ENCODE results near the gene PPM1E.
"Not testable (repeated sequence)": the region's sequence is repeated elsewhere in the genome, so short reads cannot be mapped to it uniquely, and the experiment has no call there.

Gene PPM1E

DNA sequence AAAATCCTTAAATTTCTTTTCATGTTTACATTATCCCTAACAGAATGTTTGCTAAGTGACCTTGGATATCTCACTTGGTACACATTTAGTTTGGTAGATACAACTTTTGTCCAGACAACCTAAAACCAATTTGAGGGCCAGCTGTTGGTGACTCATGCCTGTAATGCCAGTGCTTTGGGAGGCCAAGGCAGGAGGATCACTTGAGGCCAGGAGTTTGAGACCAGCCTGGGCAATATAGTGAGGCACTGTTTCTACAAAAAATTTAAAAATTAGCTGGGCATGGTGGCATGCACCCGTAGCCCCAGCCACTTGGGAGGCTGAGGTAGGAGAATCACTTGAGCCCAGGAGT is 202.0 kb downstream of the PPM1E start:
- DNase-seq, result not testable (repeated sequence)

DNA sequence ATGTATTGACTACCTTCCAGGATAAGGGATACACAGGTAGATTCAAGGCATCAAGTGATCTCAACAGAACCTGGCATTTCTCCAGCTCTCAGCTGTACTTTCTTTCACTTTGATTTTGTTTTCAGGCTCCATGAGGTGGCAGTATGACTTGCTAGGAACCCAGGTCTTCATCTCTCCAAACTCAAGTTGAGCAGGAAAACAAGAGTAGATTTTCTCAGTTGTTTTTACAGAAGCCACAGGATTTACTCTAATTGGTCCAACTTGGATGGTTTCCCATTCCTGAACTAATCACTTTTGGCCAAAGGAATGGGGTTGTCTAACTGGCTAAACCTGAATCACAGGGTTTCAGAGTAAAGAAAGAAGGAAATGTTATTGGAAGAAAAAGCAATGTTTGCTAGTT is 204.4 kb downstream of the PPM1E start:
- DNase-seq, result no peak

DNA sequence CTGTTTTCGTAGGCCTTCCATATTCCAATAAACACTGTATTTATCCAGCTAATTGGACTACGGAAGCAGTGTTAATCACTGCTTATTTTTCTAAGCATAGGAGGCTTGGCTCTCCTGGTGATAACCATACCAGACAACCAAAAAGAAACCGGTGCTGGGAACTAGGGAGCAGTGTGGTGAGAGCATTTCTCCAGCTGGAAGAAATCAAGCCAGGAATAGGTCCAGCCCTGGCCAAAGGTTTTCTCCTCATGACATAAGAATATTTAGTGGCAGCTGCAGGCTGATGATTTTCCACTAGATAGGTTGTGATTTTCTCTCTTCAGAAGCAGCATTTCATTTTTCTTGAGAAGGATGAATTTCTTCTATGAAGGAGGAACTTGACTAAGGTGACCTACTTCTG is 209.6 kb downstream of the PPM1E start:
- DNase-seq, result no peak

DNA sequence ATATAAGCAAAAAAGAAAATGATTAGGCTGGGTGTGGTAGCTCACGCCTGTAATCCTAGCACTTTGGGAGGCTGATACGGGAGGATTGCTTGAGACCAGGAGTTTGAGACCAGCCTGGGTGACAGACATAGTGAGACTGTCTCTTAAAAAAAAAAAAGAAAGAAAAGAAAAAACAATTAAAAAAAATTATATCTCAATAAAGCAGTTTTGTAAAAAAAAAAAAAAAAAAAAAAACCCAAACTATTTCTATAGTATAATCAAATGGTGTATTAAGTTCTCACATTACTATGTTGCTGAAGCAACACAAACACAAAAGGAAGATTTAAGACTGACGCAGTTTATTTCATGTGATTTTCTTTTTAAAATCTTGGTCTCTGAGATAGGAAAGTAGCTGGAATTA is 210.6 kb downstream of the PPM1E start:
- DNase-seq, result no peak

DNA sequence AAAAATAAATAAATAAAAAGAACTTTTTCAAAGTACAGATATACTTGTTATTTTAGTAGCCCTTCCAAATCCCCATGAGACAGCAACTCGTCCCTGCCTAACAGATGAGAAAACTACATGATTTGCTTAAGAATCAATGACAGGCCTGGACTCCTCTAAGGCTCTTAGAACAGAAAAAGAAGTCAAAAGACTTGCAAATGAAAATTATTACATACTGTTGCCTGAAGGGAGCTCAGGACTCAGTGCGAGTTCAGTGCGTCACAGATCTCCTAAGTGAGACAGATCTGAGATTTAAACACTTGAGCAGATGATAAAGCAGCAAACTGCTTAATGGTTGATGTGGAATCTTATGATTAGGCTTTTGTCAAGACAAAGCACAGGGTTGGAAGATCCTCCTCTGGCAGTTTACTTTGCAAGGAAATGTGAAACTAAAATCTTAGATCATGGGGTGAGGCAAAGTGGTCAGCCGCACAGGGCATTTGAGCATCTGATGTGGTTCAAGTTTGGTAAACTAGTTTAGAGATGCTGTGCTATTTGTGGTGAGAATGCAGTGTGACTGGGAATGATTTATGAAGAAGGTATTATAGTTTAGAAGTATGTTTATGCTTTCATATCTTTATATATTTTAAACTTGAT is 212.9 kb downstream of the PPM1E start:
- no peak for DNase-seq

DNA sequence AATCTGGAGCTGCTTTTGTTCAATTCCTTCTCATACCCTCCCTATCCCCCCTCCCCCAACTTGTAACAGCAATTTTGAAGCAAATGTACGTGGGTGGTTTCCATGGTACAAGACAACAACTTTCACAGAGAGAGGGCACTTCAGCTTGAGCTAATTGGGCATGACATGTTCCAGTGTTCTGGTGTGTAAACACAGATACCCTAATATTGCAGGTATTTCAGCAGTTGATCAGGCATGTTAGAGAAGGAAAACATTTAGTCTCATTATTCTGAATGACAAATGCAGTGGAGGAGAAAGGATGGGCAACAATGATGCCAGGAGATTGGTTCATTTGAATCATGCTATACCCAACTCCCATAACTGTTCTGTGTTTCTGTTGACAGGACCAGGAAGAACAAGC is 213.5 kb downstream of the PPM1E start:
- DNase-seq, result no peak

DNA sequence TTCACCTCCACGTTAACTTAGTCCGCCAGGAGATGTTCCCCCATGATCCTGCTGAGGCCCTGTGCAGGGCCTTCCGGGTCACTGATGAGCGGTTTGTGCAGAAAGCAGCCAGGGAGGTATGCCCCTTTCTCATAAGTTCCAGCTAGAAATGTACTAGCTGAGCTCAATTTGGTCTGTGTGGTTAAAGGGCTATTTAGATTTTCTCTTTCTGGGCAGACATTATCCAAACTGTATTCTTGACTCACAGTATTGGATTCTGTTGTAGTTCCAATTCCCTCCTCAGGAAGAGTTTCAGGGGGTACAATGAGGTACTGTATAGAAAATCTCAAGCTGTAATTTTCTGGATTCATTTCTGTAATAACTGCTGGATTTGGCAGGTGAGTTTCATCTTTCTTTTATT is 214.0 kb downstream of the PPM1E start:
- no peak for DNase-seq

DNA sequence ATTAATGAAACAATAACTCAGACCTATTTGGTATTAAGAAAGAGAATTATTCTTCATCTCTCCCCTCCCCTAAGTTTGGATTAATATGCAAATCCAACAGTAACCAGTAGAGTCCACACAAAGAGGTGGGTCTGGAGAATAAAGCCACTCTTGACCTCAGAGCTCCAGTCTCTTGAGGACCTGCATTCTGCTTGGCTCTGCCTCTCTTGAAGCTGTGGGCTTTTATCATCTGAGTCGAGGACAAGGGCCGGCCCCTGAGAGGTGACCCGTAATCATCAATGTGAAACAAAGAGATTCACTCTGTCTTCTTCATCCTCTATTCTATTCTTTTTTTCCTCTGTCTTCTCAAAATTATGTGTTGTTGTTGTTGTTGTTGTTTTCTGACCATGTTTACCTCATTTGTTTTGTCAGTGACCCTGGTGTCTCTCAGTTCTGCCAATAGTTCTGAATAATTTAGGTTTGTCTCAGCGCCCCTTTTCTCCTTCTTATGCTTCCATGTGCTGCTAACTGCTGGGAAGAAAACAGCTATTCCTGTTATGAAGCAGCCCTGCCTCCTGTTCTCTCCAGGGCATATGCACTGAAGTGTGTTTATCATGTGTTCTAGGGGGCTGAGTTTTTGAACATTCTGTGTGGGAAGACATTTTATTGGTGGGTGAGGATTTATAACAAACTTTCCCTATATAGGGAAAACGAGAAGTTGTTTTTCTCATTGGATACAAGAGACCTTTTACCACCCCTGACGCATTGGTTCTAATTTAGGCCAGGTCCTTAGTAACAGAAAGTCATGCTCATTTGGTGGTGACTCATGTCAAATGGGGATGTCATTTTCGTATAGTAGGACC is 215.2 kb downstream of the PPM1E start:
- no peak for DNase-seq

DNA sequence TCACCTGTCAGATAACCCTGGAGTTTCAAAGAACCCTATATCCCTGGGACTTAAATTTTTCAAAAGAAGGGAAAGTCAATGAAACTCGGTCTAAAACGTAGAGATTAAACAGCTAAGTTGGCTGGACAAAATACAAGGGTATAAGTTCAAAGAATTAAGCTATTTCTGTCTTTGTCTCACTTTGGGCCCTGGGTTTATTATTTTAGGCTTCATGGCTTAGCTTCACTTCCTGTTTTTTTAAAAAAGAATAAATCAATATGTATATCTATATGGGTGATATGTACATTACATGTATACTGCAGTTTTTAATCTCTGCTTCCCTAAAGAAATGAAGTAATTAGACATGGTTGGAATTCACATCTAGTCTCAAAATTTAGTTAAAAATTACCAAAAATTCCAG is 218.7 kb downstream of the PPM1E start:
- no peak for DNase-seq

DNA sequence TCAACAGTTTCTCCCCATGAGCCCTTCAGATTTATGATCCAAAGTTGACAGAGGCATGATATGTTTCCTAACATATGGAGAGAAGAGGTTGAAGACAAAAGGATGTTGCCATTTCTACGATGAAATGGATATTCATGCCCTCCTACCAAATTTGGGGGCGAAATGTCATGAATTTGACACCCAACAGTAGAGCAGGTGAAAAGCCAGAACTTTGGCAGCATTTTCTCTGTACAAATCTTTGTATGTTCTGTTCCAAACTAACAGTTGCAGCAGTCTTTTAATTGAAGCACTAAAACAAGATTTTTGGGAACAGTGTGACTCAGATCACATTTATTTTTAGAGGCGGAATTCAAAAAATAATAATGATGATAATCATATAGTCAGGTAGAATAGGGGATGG is 220.9 kb downstream of the PPM1E start:
- DNase-seq, result no peak

DNA sequence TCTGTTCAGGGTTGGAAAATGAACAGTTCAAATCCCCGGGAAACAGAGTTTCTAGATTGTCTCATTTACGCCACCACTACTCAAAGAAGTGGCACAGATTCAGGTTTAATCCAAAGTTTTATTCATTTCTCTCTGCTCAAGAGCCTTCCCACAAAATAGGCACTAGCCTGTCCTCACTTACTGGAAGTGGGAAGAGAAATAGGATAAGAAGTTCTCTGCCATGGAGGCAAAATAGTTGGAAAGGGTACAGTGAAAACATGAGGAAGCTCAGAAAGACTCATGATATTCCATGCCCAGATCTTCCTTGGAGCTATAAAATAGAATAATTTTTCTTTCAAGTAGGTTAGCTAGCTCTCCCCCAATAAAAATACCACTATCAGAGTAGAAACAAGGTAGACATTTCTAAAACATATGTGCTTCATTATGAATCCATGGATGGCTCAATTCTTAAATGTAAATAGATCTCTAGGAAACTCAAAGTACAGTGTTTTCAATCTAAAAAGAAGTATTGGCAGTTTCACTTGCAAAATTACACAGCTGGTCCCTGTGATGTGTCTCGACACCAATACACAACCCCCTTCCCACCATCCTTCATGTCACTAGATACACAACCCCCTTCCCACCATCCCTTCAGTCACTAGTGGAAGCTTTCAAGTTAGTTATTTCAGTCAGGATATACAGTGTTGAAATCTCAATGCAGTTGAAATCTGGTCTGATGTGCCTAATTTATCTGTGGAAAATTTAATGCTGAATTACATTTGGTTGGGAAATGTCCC is 225.2 kb downstream of the PPM1E start:
- no peak for DNase-seq

DNA sequence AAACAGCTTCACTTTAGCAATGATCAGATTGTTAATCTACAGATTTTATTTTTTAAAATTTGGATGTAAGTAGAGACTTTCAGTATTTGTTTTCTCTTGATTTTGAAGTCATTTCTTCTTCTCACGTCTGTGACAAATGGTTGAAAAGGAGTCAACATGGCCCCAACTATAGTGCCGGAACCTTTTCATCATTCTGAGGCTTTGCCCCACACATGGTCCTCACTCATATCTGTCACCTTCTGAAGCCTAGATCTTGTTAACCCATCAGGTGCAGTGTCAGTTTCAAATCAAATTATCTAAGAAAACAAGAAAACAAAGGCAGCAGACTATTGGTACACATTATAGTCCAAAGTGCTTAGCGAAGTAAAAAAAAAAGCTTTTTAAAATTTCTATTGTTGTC is 227.0 kb downstream of the PPM1E start:
- no peak for DNase-seq

DNA sequence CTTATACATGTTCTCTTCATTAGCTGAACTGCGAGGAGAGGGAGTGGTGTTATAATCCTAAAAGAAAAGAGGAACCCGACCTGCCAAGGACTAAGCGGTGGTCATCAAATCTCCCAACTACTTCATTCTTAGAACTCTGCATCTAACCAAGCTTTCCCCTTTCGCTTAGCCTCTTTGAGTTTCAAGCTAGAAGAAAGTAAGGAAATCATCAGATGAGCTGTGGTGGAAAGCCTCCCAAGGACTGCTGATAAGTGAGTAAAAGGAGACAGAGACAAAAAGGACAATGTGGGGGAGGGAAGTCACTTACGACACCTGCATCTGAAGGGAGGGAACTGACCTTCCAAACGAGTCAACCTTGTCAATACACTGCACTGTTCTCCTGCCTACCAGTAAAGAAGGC is 229.7 kb downstream of the PPM1E start:
- no peak for DNase-seq

DNA sequence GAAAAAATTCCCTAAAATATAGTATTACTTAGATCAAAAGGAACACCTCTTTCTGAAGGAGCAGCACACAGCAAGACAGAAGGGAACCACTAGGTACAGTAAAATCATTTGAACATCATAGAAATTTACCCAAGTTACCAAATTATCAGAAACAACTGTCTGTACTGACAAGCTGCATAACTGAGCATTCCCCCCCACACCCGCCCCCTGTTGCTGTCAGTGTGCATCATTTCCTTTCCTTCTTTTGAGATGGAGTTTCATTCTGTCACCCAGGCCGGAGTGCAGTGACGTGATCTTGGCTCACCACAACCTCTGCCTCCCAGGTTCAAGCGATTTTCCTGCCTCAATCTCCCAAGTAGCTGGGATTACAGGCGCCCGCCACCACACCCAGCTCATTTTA is 230.3 kb downstream of the PPM1E start:
- DNase-seq, result no peak

DNA sequence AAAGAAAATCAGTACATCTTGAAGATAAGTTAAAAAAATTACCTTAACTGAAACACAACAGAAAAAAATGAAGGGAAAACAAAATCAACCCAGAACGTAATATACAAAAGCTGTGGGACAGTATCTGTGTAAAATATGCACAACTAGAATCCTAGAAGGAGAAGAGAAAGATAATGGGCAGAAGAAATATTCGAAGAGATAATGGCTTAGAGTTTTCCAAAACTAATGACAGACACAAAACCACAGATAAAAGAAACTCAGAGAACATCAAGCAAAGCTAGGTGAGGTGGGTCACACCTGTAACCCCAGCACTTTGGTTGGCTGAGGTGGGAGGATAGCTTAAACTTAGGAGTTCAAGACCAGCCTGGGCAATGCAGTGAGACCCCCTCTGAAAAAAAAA is 234.0 kb downstream of the PPM1E start:
- no peak for DNase-seq

DNA sequence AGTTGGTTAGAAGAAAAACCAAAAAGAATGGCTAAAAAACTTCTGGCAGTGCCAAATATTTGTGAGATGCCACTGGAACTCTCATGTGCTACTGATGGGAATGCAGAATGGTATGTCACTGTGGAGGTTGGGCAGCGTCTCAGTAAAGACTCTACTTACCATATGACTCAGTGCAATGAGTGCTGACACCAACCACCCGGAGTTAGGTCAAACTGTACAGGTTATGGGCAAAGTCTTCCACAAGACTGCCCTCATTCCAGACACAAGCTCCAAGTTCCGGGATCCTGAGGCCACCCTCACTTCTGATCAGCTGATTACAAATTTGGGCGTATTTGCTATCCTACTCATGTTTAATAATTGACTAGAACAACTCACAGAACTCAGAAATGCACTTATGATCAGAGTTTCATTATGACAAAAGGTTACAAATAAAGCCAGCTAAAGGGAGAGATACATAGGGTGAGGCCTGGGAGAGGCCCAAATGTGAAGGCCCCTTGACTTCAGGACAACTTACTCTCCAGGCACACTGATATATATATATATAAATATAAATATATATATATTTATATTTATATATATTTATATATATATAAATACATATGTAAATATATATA is 236.2 kb downstream of the PPM1E start:
- no peak for DNase-seq

DNA sequence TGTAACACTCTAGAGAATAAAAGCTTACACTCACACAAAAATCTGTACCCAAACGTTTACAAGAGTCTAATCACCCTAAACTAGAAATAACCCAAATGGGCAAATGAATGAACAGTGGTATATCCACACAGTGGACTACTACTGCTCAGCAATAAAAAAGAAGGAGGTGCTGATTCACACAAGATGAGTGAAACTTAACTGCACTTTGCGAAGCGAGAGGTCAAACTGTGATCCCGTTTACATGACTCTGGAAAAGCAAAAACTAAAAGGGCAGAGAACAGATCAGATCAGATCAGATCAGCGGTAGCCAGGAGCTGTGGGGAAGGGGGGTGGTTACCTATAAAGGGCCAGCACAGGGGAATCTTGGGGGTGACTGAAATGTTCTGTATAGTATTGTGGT is 237.7 kb downstream of the PPM1E start:
- DNase-seq, result no peak

DNA sequence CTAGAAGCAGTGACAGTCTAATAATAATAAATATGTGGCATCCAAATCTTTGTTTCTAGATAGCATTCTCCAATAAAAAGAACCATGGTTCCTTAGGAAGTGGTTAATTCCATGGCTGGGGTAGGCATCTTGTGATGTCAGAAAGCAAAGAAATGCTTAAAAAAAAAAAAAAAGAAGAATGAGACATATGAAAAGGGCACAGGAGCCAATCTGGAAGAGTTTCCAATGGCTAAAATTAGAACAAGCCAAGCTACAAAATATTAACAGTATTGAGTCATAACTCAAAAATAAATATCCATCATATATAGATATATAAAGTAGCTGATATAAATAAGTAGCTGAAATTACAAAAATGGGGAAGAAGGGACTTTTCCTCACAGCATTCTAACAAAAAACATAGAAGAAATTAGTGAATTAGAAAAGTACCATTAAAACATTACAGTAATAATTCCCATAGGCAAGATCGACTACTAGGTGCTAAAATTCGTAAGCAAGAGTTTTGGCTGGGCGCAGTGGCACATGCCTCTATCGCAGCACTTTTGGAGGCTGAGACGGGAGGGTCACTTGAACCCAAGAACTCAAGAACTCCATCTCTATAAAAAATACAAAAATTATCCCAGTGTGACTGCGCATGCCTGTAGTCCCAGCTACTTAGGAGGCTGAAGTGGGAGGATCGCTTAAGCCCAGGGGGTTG is 239.7 kb downstream of the PPM1E start:
- DNase-seq, result no peak

DNA sequence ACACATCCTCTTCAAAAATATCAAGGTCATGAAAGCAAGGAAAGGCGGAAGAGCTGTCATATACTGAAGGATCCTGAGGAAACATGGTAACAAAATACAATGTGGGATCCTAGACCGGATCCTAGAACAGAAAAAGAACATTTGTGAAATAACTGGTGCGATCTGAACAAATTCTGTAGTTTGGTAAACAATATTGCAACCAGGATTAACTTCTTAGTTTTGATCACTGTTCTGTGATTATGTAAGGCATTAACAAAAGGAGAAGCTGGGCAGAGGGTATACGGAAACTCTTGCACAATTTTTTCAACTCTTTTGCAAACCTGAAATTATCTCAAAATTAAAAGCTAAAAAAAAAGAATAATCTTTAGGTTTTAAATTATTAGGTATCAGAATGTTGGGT is 241.3 kb downstream of the PPM1E start:
- DNase-seq, result no peak

DNA sequence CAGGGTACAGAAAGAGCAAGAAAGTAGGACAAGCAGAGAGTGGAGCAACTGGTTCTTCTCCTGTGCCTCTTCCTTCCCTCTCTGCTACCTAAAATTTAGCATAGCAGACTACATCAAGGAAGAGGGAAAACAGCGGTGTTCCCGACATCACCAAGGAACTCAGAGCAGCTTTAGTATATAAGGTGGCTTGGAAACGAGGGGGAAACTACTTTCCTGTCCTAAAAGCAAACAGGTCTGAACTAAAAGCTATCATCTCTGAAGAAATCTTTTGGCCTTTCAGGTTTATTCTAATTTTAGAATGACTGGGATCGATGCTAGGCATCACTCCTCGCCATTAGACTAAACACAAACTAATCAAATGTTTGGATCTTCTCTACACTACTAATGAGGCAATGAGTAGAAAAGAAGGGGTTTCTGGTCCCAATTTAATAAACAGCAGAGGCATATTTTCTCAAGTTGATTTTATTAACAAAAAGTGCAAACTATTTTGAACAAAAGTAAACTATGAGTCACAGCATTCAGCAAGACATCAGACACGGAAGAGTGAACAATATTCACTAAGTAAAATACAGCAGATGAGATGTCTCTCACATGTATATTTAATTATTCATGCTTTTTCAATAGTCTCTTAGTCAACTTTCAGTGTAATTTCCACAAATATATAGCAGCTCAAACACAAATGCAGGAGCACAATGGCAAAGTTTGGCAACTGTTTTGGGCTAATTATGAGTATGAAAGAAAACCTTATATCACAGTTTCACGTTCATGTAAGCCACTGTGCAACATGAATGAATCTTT is 242.3 kb downstream of the PPM1E start:
- no peak for DNase-seq

DNA sequence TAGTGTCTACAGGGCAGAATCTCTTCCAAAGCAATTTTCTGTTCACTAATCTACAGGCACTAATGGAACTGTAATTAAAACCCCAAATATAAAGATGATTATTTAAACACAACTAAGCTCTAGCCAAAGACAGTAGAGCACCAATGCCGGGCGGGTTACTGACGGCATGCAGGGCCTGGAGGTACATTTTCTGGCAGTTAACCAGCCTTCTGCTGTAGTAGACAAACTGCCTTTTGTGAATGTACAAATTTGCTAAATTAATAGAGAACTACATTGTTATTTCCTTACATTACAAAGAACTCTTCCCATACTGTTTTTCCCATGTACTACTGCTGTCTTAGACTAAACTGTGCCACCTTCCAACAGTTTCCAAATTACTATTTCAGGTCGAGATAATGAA is 243.2 kb downstream of the PPM1E start:
- no peak for DNase-seq

DNA sequence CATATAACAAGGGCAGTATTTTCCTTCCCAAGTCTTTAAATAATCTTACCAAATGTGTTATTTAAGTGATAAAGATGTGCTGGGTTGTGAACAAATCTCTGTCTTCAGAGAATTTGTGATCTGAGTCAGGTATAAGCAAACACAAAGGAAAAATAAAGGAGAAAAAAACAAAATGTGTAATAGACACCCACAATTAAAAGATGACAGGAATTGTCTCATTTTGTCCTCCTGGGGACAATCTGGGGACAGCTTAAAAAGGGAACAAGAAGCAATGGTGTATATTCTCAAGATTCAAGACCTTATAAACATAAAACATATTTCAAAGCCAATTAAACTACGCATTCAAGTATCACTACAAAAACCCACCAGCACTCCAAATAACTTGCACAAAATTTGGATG is 243.8 kb downstream of the PPM1E start:
- DNase-seq, result no peak
